ENCODE data around the gene NAT16.
A peak's percentile ranks its signal among the peaks of the same experiment; 100 is the strongest.

GRCh38 chr7:101216860-101217387, 36.8 kb upstream of the NAT16 start:
- TF ChIP-seq, protein P1, sequence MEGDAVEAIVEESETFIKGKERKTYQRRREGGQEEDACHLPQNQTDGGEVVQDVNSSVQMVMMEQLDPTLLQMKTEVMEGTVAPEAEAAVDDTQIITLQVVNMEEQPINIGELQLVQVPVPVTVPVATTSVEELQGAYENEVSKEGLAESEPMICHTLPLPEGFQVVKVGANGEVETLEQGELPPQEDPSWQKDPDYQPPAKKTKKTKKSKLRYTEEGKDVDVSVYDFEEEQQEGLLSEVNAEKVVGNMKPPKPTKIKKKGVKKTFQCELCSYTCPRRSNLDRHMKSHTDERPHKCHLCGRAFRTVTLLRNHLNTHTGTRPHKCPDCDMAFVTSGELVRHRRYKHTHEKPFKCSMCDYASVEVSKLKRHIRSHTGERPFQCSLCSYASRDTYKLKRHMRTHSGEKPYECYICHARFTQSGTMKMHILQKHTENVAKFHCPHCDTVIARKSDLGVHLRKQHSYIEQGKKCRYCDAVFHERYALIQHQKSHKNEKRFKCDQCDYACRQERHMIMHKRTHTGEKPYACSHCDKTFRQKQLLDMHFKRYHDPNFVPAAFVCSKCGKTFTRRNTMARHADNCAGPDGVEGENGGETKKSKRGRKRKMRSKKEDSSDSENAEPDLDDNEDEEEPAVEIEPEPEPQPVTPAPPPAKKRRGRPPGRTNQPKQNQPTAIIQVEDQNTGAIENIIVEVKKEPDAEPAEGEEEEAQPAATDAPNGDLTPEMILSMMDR (IDR thresholded peaks at IDR 0.05), result peak in 1 of 4 experiments; percentile 9
- no peak for TF ChIP-seq POLR2A (IDR thresholded peaks at IDR 0.05)

Measured in uterus (tissue), 2 donors.